Endothelial cell of umbilical vein (primary cell): Measurements from ENCODE around the gene RASL10B. TPM values are rescaled to one million over a fixed set of nuclear protein-coding genes. Genes with fewer than 3 reads are reported as not detected.

Experiments used
- BruUV-seq: library from RNA; stranded (reverse); fragments of 400-500 nt; replicated peaks from 2 replicates; lab custom pipeline; 2021; lab: Mats Ljungman, UMichigan
- CTCF ChIA-PET: fragments of 300-600, 350-600 bp; sonication (Branson Sonifier 250); formaldehyde crosslinking; loops from one replicate; lab custom pipeline; 2021; ENCODE audit warnings: antibody characterized with exemption, inconsistent platforms; lab: Charles Lee
- POLR2A ChIA-PET: fragments of 300-600, 350-600 bp; sonication (Branson Sonifier 250); formaldehyde crosslinking; loops from one replicate; lab custom pipeline; 2021; ENCODE audit warnings: antibody characterized with exemption, inconsistent platforms; lab: Charles Lee
- DNase-seq: peaks from one replicate; pipeline ENCODE4 v3.0.0-alpha.2; 2011; ENCODE audit warnings: low read depth, low spot score
- FAIRE-seq: peaks from 2 replicates; lab custom pipeline; 2011; peaks lifted over from hg19 to GRCh38; lab: Jason Lieb, UNC
- H2AFZ ChIP-seq: 2 replicates; pipeline ENCODE4 v1.6.0; 2012; ENCODE audit warnings: low read depth, low read length, control low read depth, inconsistent platforms
- H3K27ac ChIP-seq: 2 replicates; pipeline ENCODE4 v1.5.1; 2011; ENCODE audit warnings: low read depth, mild to moderate bottlenecking, control low read depth, low read length, moderate library complexity; ENCODE audit not compliant: insufficient read depth
- H3K27me3 ChIP-seq, 2 experiments: 2 replicates each; pipeline versions ENCODE4 v1.6.0 to v1.6.1; 2011; ENCODE audit warnings: low read length in 2 of 2, mixed read lengths in 1 of 2; ENCODE audit not compliant: control insufficient read depth in 2 of 2, insufficient read depth in 2 of 2
- H3K36me3 ChIP-seq, 2 experiments: 2 replicates in 1 of 2; 3 replicates in 1 of 2; pipeline ENCODE4 v1.5.1; 2011; ENCODE audit warnings: low read length in 2 of 2, mild to moderate bottlenecking in 1 of 2, moderate library complexity in 1 of 2; ENCODE audit not compliant: control insufficient read depth in 2 of 2, insufficient read depth in 2 of 2; ENCODE audit errors: extremely low read depth in 1 of 2
- H3K4me1 ChIP-seq: 3 replicates; pipeline ENCODE4 v1.5.1; 2011; ENCODE audit warnings: mild to moderate bottlenecking, low read length; ENCODE audit not compliant: control insufficient read depth, insufficient read depth; ENCODE audit errors: extremely low read depth
- H3K4me2 ChIP-seq: 2 replicates; pipeline ENCODE4 v1.6.1; 2011; ENCODE audit warnings: low read length, control low read depth, mixed read lengths; ENCODE audit not compliant: insufficient read depth
- H3K4me3 ChIP-seq, 3 experiments: fragments of 200-600 bp in 1 of 3; sonication (generic), shearing (Covaris generic) in 1 of 3; replicated peaks in 1 of 3; 2 replicates each; pipeline ENCODE4 v1.5.1; 2011 to 2016; ENCODE audit warnings: control low read depth in 3 of 3, low read length in 3 of 3, mild to moderate bottlenecking in 2 of 3, inconsistent platforms in 1 of 3, low read depth in 1 of 3, moderate library complexity in 1 of 3; ENCODE audit not compliant: insufficient read depth in 1 of 3
- H3K79me2 ChIP-seq: 2 replicates; pipeline ENCODE4 v1.6.0; 2012; ENCODE audit warnings: low read length, inconsistent platforms; ENCODE audit not compliant: control insufficient read depth, insufficient read depth
- H3K9ac ChIP-seq: replicated peaks from 2 replicates; pipeline ENCODE3; 2011; ENCODE audit warnings: low read length, control low read depth; ENCODE audit not compliant: insufficient read depth; ENCODE audit errors: extremely low read depth
- H3K9me1 ChIP-seq: replicated peaks from 3 replicates; pipeline ENCODE4 v1.6.0; 2011; ENCODE audit warnings: mild to moderate bottlenecking, low read length; ENCODE audit not compliant: control insufficient read depth, insufficient read depth; ENCODE audit errors: extremely low read depth
- H3K9me3 ChIP-seq: replicated peaks from 2 replicates; pipeline ENCODE4 v1.5.1; 2012; ENCODE audit warnings: low read length, inconsistent platforms; ENCODE audit not compliant: control insufficient read depth, insufficient read depth
- H4K20me1 ChIP-seq: replicated peaks from 2 replicates; pipeline ENCODE3; 2011; ENCODE audit warnings: mild to moderate bottlenecking, low read length; ENCODE audit not compliant: control insufficient read depth, insufficient read depth; ENCODE audit errors: extremely low read depth
- FOS ChIP-seq: IDR thresholded peaks from 2 replicates; pipeline ENCODE4 v1.6.1; 2011; ENCODE audit warnings: mild to moderate bottlenecking, low read length, moderate library complexity, borderline replicate concordance; ENCODE audit not compliant: insufficient read depth
- GATA2 ChIP-seq: IDR thresholded peaks from 2 replicates; pipeline ENCODE4 v1.7.0; 2011; ENCODE audit warnings: low read depth, mild to moderate bottlenecking, moderate library complexity, mixed read lengths, low read length; ENCODE audit not compliant: insufficient read length, insufficient read depth
- JUN ChIP-seq: IDR thresholded peaks from 2 replicates; pipeline ENCODE4 v1.6.1; 2011; ENCODE audit warnings: borderline replicate concordance, low read depth; ENCODE audit not compliant: insufficient read length, insufficient read depth
- POLR2A ChIP-seq: IDR thresholded peaks from 2 replicates; pipeline ENCODE4 v1.6.1; 2012; ENCODE audit warnings: low read depth, mild to moderate bottlenecking, control low read depth, low read length
- POLR2AphosphoS5 ChIP-seq: IDR thresholded peaks from 2 replicates; pipeline ENCODE4 v1.6.1; 2012; ENCODE audit warnings: low read depth, mild to moderate bottlenecking, control low read depth, low read length, moderate library complexity; ENCODE audit not compliant: insufficient read depth
- dilution Hi-C: fragments of 300-500 bp; cut with MboI; formaldehyde crosslinking; loops from one replicate; pipeline ENCODE4 v1.15.0; 2019; ENCODE audit warnings: low sequenced_read_pairs; ENCODE audit not compliant: extremely low pct_ligation_motif_present
- intact Hi-C: fragments of 100-400 bp; cut with micrococcal nuclease; formaldehyde crosslinking; loops from one replicate; pipeline ENCODE4 v1.10.0; 2022
- polyA plus RNA-seq, 4 experiments: library from polyadenylated mRNA; depleted of rRNA in 3 of 4; stranded (reverse) in 3 of 4; unstranded in 1 of 4; fragments of >200 nt; gene quantifications; 2 replicates each; pipeline versions ENCODE4 v1.2.1 to v1.2.3, GENCODE V29; 2011 to 2012; ENCODE audit warnings: missing spikeins in 1 of 4
- total RNA-seq: library from RNA; stranded (reverse); gene quantifications from 2 replicates; pipeline ENCODE4 v1.2.3, GENCODE V29; 2021
- TF ChIP-seq, protein P1 (sequence below): IDR thresholded peaks from 2 replicates; pipeline ENCODE4 v1.6.1; 2011; ENCODE audit not compliant: insufficient read depth, insufficient read length
- TF ChIP-seq, protein P2 (sequence below), 2 donors: IDR thresholded peaks; 1 replicate in 1 of 2; 2 replicates in 1 of 2; pipeline ENCODE4 v1.5.1; 2011; ENCODE audit warnings: low read length in 2 of 2, mild to moderate bottlenecking in 2 of 2, moderate library complexity in 2 of 2, control low read depth in 1 of 2, inconsistent platforms in 1 of 2, low read depth in 1 of 2; ENCODE audit not compliant: insufficient read depth in 1 of 2; ENCODE audit errors: extremely low read depth in 1 of 2

The RASL10B gene
- total and polyA plus RNA-seq, 2 donors (not counting 3 experiments of a cell fraction or from before 2014, with no cell fraction given): 0.19 to 0.71 TPM

DNA sequence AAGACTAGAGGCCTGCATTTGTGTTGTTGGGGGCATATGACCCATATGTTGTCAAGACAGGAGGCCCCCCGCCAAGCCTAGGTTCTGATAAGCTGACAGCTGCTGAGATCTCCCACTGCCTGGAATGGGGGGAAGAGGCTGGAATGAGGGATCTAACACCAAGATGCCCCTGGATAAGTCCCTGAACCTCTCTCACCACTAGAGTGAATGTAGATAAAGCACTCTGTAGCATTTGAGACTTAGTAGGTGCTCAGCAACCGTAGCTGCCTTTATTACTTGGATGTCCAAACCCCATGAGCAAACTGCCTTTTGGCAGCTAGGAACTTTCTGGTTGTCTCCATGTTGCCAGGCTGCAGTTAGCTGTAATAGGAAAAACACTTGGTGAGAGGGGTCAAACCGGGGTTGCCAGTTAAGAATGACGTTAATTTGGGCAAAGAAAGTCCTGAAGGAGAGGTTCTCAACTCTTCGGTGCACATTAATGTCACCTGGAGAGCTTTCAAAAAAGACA, 4.4 kb upstream of the RASL10B start:
- TF ChIP-seq POLR2AphosphoS5 (no peak), JUN (no peak), FOS (no peak), POLR2A (no peak), GATA2 (no peak)
- TF ChIP-seq, protein P1, sequence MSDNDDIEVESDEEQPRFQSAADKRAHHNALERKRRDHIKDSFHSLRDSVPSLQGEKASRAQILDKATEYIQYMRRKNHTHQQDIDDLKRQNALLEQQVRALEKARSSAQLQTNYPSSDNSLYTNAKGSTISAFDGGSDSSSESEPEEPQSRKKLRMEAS: no peak
- TF ChIP-seq, protein P2, sequence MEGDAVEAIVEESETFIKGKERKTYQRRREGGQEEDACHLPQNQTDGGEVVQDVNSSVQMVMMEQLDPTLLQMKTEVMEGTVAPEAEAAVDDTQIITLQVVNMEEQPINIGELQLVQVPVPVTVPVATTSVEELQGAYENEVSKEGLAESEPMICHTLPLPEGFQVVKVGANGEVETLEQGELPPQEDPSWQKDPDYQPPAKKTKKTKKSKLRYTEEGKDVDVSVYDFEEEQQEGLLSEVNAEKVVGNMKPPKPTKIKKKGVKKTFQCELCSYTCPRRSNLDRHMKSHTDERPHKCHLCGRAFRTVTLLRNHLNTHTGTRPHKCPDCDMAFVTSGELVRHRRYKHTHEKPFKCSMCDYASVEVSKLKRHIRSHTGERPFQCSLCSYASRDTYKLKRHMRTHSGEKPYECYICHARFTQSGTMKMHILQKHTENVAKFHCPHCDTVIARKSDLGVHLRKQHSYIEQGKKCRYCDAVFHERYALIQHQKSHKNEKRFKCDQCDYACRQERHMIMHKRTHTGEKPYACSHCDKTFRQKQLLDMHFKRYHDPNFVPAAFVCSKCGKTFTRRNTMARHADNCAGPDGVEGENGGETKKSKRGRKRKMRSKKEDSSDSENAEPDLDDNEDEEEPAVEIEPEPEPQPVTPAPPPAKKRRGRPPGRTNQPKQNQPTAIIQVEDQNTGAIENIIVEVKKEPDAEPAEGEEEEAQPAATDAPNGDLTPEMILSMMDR (IDR thresholded peaks at IDR 0.05; ENCODE audit: extremely low read depth in 1 of 2, insufficient read depth in 1 of 2, low read depth in 1 of 2, low read length in 2 of 2): no peak
- POLR2A ChIA-PET: no interaction called here
- no peaks in the 10 kb centered on the region for H3K79me2 ChIP-seq
- no peak for FAIRE-seq
- dilution Hi-C loops (loop anchor here (25.0 kb wide), 1 partner anchor 115 kb away; no protein-coding TSS in a partner anchor), intact Hi-C loops (no loop called here)
- no peak overlapping the region for H2AFZ ChIP-seq
- no peaks in the 10 kb centered on the region for H3K9me1 ChIP-seq
- no peaks in the 10 kb centered on the region for H3K9me3 ChIP-seq
- H3K4me1 ChIP-seq: peaks cover 4% of the 10 kb centered on the region
- H4K20me1 ChIP-seq: no peaks in the 10 kb centered on the region
- H3K4me2 ChIP-seq: no peak overlapping the region
- H3K36me3 ChIP-seq: peaks cover 16 to 26% of the 10 kb centered on the region in 2 experiments
- H3K4me3 ChIP-seq: no peak overlapping the region
- peaks cover under 1% of the 10 kb centered on the region in 2 experiments for H3K27me3 ChIP-seq
- BruUV-seq: no TSS peak
- DNase-seq: no peak
- H3K27ac ChIP-seq: no peak overlapping the region
- CTCF ChIA-PET: interaction anchor here (0.5 to 1.9 kb wide), 6 partner anchors 14 to 188 kb away, joined by 3 to 6 read pairs (median 3); no protein-coding TSS in a partner anchor
- H3K9ac ChIP-seq: no peak overlapping the region
